Muscle layer of duodenum (tissue), 2 donors: ENCODE results near the gene NEIL1.
"Not testable (repeated sequence)": the region's sequence is repeated elsewhere in the genome, so short reads cannot be mapped to it uniquely, and the experiment has no call there.

ENCODE experiments used
- H3K27ac ChIP-seq: one replicate; pipeline ENCODE4 v1.7.0; 2013; ENCODE audit warnings: mild to moderate bottlenecking, low read length
- H3K27me3 ChIP-seq: one replicate; pipeline ENCODE4 v1.7.0; 2013; ENCODE audit warnings: low read depth, mild to moderate bottlenecking, control low read depth, low read length
- H3K36me3 ChIP-seq, 2 donors: one replicate each; pipeline ENCODE4 v1.7.0; 2013; ENCODE audit warnings: low read length in 2 of 2, control low read depth in 1 of 2, mild to moderate bottlenecking in 1 of 2; ENCODE audit not compliant: insufficient read depth in 2 of 2, control insufficient read depth in 1 of 2
- H3K4me1 ChIP-seq, 2 donors: one replicate each; pipeline ENCODE4 v1.7.0; 2013; ENCODE audit warnings: low read length in 2 of 2, mild to moderate bottlenecking in 2 of 2, control low read depth in 1 of 2, moderate library complexity in 1 of 2; ENCODE audit not compliant: insufficient read depth in 2 of 2, control insufficient read depth in 1 of 2
- H3K4me3 ChIP-seq, 2 donors: one replicate each; pipeline ENCODE4 v1.7.0; 2013; ENCODE audit warnings: low read length in 2 of 2, low read depth in 1 of 2, mild to moderate bottlenecking in 1 of 2
- H3K9me3 ChIP-seq, 2 donors: one replicate each; pipeline ENCODE4 v1.7.0; 2013; ENCODE audit warnings: low read length in 2 of 2, control low read depth in 1 of 2, mild to moderate bottlenecking in 1 of 2; ENCODE audit not compliant: control insufficient read depth in 1 of 2
- donor health status: healthy.

Gene NEIL1, protein sequence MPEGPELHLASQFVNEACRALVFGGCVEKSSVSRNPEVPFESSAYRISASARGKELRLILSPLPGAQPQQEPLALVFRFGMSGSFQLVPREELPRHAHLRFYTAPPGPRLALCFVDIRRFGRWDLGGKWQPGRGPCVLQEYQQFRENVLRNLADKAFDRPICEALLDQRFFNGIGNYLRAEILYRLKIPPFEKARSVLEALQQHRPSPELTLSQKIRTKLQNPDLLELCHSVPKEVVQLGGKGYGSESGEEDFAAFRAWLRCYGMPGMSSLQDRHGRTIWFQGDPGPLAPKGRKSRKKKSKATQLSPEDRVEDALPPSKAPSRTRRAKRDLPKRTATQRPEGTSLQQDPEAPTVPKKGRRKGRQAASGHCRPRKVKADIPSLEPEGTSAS

DNA sequence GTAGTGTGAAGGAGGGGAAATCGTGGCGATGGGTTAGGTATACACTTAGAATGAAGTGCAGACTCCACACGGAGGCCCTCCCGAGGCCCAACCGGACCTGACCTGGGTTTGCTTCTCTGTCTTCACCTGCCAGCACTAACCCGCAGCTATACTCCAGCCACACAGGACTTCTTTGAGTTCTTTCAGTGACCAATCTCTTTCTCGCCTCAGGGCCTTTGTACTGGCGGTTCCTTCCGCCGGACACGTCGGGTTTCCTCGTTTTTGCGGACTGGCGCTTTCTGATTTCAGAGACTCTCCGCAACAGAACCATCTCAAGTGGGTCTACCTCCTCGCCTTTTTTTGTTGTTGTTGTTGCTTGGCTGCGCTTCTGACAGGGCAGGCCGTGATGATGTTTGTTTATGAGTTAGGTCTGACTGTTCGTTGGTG is at the start of gene NEIL1:
Gene NEIL1 (plus strand): TSS at position 244 of the 426 bp plus-strand sequence. CDS start 1,867 bp downstream, outside the sequence.
- Histone ChIP-seq H3K9me3 (no peaks in the 10 kb centered on the region), H3K27me3 (no peaks in the 10 kb centered on the region), H3K4me1 (peaks cover 0 to 15% of the 10 kb centered on the region in 2 donors), H3K4me3 (peak within 1 kb of the TSS; percentile 82 to 99), H3K36me3 (no peaks in the 10 kb centered on the region), H3K27ac (no peak within 1 kb of the TSS)

DNA sequence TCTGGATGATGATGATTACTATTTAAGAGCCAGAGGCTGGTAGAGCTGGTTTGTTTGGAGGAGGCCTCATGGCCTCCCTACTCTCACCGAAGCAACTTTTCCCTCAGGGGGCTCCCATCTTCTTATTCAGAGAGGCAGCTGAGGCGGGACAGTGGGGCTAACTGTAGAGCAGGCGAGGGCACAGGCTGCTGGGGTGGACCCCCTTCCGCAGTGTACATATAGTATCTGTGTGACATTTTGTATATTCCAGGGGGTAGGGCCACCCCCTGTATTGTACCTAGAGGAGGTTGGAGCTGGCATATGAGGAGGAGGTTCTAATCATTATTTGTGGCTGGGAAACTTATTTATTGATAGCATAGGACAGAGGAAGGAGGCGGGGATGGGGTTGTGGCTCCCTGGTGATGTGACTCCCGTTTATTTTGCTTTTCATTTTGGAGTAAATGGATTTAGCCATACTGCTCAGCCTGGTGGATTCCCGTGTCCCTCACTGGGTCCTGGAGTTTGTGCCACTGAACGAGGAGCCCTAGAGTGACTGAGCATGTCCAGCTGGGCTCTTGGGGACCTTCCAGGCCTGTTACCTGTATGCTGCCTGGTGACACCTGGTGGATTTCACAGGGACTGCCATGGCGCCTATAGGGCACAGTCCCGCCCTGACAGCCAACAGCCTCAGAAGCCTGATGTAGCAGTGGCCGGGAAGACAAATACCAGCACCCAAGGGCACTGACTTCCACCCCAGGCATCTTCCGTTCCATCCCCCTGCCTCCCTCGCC is 48.1 kb upstream of the NEIL1 start:
- not testable (repeated sequence) for H3K27ac ChIP-seq, H3K9me3 ChIP-seq, H3K4me1 ChIP-seq, H3K4me3 ChIP-seq, H3K36me3 ChIP-seq, H3K27me3 ChIP-seq

DNA sequence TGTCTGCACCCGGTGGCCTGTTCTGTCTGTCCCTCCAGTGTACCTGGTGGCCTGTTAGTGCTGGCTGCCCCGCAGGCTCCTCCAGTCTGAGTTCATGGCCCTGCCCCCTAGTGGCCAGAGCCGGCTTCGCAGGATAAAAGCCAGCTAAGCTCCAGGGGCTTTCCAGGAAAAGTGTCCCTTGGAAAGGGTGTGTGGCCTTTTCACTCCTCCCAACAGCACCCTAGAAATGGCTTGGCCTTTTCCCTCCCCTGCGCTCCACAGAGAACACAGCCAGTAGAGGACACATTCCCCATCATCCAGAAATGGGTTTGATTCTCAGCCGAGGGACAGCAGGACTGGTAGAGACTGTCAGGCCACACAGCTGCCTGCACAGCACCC is 47.5 kb upstream of the NEIL1 start:
- not testable (repeated sequence) for H3K4me3 ChIP-seq, H3K36me3 ChIP-seq, H3K27ac ChIP-seq, H3K9me3 ChIP-seq, H3K27me3 ChIP-seq, H3K4me1 ChIP-seq

DNA sequence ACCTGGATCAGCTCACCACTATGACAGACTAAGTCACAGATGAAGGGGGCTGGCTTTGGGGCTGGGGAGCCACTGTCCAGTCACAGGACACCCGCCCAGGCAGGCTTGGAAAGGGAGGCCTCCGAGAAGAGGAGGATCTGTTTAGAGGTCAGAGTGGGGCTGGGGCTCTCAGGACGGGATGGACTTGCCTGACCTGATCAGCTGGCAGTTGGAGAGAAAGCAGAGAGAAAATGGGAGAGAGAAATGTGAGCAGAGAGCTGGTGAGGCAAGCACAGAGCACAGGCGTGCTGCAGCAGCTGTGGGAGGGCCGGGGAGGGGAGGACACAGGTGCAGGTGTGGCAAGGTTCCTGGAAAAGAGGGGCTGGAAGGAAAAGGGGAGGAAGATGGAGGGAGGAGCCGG is 46.8 kb upstream of the NEIL1 start:
- H3K27me3 ChIP-seq, H3K27ac ChIP-seq, H3K36me3 ChIP-seq, H3K4me1 ChIP-seq, H3K4me3 ChIP-seq, H3K9me3 ChIP-seq: not testable (repeated sequence)

DNA sequence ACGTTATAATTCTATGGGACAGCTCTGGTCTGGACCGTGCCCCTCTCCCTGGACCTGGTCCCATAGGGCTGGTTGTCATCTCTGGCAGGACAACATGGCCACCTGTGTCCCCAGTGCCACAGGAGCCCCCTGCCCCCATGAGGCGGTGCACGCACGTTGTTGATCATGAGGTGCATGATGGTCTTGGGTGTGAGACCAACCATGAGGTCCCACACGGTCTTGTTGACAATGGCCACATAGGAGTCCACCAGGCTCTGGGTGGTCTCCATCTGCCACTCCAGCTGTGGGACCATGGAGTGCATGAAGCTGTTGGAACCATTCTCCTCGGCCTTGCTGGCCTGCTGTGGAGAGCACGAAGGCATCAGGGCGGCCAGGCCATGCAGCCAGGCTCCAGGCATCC is 44.5 kb upstream of the NEIL1 start:
- H3K9me3 ChIP-seq, result no peaks in the 10 kb centered on the region
- no peaks in the 10 kb centered on the region for H3K4me1 ChIP-seq
- H3K4me3 ChIP-seq, result no peak overlapping the region
- H3K27me3 ChIP-seq, result no peaks in the 10 kb centered on the region
- no peaks in the 10 kb centered on the region for H3K36me3 ChIP-seq
- no peak overlapping the region for H3K27ac ChIP-seq

DNA sequence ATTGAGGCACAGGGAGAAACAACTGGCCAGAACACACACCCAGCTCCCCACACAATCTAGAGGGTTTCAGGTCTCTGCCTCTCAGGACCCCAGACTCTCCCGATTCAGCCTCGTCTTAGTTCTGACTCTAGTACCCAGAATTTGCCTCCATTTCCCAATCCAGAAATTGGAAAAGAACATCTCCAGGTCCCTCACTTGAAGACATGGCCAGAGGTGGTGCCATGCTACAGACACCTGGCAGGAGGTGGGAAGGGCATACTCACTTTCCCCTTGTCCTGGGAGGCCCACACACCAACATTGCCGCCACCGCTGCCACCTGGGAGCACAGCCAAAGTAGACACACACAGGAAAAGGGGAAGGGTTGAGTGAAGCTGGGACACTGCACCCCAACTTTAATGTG is 44.1 kb upstream of the NEIL1 start:
- not testable (repeated sequence) for H3K9me3 ChIP-seq, H3K36me3 ChIP-seq, H3K27me3 ChIP-seq, H3K27ac ChIP-seq, H3K4me3 ChIP-seq, H3K4me1 ChIP-seq

- H3K4me1 ChIP-seq, result no peaks in the 10 kb centered on the region
- no peaks in the 10 kb centered on the region for H3K36me3 ChIP-seq
- H3K4me3 ChIP-seq, result no peak overlapping the region
- H3K9me3 ChIP-seq, result no peaks in the 10 kb centered on the region
- H3K27ac ChIP-seq, result no peak overlapping the region
- H3K27me3 ChIP-seq, result peaks cover 6% of the 10 kb centered on the region
Measured at GRCh38 chr15:75306188-75306587, 40.7 kb upstream of the NEIL1 start.

DNA sequence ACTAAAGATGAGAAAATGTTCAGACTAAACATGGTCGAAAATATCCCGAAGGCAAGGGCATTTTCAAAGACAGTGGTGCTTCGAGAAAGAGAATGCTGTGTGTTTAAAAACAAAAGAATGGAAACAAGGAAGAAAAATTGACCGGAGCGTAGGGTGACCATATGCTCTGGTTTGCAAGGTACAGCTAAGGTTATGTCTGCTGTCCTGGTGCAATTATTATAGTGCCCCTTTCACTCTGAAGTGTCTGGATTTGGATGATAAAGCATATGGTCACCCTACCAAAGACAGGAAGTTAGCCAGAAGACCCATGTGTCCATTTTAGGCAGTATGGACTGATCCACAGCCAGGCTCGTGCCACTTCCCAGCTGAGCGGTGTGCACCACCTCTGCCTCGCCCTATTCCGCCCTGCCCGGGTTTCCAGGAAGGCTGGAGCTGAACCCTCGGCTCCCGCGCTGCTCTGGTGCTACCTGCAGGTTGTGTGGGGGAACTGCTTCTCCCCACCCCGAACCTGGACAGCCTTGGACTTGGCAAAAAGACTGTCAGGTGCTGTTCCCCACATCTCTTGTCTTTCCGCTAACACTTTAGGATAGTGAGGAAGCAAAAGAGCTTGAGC is 39.0 kb upstream of the NEIL1 start:
- Histone ChIP-seq H3K36me3 (no peaks in the 10 kb centered on the region), H3K27ac (no peak overlapping the region), H3K27me3 (peaks cover 6% of the 10 kb centered on the region)

GRCh38 chr15:75309711-75310110 is 37.1 kb upstream of the NEIL1 start:
- Histone ChIP-seq H3K27me3 (peaks cover 6% of the 10 kb centered on the region), H3K4me1 (no peaks in the 10 kb centered on the region), H3K27ac (no peak overlapping the region), H3K4me3 (no peak overlapping the region), H3K36me3 (no peaks in the 10 kb centered on the region), H3K9me3 (no peaks in the 10 kb centered on the region)

More for the DNA sequence above, 39.0 kb upstream of the NEIL1 start:
- Histone ChIP-seq H3K4me1 (no peaks in the 10 kb centered on the region), H3K4me3 (no peak overlapping the region), H3K9me3 (no peaks in the 10 kb centered on the region)

DNA sequence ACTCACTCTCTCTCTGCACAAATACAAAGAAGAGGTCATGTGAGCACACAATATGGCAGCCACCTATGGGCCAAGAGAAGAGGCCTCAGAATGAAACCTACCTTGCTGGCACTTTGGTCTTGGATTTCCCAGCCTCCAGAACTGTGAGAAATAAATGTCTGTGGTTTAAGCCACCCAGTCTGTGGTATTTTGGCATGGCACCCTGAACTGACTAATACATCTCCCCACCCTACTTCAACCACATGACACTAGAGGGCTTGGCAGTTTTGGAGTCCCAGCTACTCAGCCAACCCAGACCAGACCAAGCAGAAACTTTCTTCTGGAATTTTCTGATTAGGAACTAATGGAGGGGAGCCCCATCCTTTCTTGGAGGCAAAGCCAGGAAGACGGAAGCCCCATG is 34.3 kb upstream of the NEIL1 start:
- not testable (repeated sequence) for H3K36me3 ChIP-seq

GRCh38 chr15:75313116-75313845 is 33.6 kb upstream of the NEIL1 start:
- Histone ChIP-seq H3K27ac (no peak overlapping the region), H3K9me3 (no peaks in the 10 kb centered on the region), H3K4me1 (no peaks in the 10 kb centered on the region), H3K27me3 (peaks cover 2% of the 10 kb centered on the region), H3K36me3 (no peaks in the 10 kb centered on the region), H3K4me3 (no peak overlapping the region)

More for the DNA sequence above, 34.3 kb upstream of the NEIL1 start:
- not testable (repeated sequence) for H3K9me3 ChIP-seq, H3K4me1 ChIP-seq, H3K4me3 ChIP-seq, H3K27me3 ChIP-seq, H3K27ac ChIP-seq
